NCI-H2196 treated with DMSO at 0.1 percent for 48 hours (cell line): Measurements from ENCODE around the gene C5AR1.
"Not testable (repeated sequence)": the region's sequence is repeated elsewhere in the genome, so short reads cannot be mapped to it uniquely, and the experiment has no call there.

Source experiments
- DNase-seq: peaks from one replicate; lab custom pipeline; 2025; ENCODE audit not compliant: unreplicated experiment; lab: John Stamatoyannopoulos, UW

The C5AR1 gene

DNA sequence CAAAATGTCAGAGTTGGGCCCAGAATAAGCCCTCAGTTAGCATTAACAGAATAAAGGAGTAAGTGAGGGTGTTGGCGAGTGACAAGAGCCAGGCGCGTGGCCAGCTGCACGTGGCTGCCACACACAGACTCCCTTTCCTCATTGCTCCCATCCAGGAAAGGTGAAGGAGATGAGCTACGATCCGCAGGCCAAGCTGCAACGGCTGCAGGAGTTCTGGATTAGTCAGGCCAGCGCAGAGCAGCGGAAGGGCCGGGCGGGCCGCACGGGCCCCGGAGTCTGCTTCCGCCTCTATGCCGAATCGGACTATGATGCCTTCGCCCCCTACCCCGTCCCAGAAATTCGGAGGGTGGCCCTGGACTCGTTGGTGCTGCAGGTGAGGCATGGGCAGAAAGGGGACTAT, 52.7 kb downstream of the C5AR1 start:
- no peak for DNase-seq

DNA sequence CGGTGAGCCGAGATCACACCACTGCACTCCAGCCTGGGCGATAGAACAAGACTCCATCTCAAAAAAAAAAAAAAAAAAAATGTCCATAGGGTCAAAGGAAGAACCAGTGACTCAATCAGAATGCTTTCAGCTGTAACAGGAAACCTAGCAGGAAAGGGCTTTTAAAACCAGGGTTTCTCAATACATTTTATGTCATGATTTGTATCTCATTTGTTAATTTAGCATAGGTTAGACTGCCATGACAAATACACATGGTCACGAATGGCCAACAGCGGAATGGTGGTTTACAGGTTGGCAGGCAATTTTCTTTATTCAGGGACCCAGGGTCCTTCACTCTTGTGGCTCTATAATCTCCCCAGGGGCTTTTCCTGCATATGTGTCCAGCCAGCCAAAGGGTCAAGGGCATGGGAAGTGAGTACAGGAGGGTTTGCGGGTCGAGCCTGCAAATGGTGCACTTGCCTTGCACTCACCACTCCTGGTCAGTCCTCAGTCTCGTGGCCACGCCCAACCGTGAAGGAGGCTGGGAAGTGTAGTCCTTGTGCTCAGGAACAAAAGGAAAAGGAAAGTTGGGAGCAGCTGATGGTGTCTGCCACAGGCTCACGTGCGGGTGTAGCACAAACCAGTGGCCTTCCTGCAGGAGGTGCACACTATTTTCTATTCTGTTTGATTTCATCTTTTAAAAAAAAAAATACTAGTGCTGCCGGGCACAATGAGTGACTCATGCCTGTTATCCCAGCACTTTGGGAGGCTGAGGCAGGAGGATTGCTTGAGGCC, 54.3 kb downstream of the C5AR1 start:
- no peak for DNase-seq

DNA sequence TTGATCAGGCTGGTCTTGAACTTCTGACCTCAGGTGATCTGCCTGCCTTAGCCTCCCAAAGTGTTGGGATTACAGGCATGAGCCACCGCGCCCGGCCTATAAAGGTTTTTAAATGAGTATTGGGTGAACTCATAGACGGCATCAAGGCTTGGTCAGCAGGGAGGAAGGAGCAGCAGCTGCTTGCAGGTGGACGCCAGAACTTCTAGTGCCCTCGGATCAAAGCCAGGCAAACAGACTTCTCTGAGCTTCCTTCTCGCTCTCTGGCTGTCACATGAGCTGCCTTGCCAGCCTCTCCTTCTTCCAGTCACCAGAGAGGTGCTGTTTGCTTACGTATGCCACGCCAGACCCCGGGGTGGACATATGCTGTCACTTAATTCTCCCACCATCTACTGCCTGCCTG, 55.8 kb downstream of the C5AR1 start:
- not testable (repeated sequence) for DNase-seq

DNA sequence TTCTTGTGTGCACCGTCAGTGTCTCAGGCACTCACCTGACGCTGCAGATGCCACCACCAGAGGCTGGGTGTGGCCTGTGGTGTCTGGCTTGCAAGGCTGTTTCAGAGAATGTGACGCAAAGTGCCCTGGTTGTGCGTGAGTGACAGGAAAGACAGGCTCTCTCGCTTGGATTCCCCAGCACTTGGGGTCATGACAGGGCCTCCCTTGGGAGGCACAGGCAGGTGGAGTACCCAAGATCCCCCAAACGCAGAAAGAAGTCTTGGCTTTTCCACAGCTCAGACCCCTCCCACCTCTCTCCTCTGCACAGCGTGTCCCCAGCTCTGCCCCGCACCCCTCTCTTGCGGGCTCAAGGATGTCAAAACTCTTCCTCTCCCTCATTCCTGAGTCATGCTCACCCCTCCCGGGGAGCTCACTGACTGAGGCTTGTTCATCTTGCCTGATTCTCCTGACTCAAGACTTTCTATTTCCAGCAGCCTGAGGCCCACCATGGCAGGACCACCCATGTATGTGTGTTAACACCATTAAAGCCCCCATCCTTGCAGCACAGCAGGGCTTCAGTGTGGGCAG, 60.5 kb downstream of the C5AR1 start:
- no peak for DNase-seq

DNA sequence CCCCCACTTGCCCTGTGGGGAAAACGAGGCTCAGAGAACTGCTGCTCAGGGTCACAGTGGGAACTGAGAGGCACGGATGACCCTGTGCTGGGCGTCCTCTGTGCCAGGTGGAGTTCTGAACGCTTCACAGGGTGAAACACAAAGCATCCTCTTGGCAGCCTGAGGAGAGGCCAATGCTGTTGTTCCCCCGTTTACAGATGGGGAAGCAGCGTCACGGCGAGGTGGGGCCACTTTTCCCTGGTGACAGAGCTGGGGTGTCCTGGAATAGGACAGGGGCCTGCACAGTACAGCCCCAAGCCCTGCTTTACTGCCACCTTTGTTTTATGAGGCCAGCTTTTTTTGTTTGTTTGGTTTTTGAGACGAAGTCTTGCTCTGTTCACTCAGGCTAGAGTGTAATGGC, 61.6 kb downstream of the C5AR1 start:
- DNase-seq, result no peak
